HL-60 (cell line): ENCODE data around the gene FPGS.

Experiments used
- DNase-seq, 2 experiments: peaks; one replicate each; pipeline ENCODE4 v3.0.0-alpha.2; 2010 to 2020; ENCODE audit warnings: low read depth in 1 of 2, low spot score in 1 of 2
- H3K27ac ChIP-seq: fragments of 250-450 bp; sonication (Bioruptor Pico); replicated peaks from 2 replicates; pipeline ENCODE4 v1.5.1; 2020; ENCODE audit warnings: mild to moderate bottlenecking, moderate library complexity
- H3K27me3 ChIP-seq: fragments of 250-450 bp; sonication (Bioruptor Pico); 2 replicates; pipeline ENCODE4 v1.5.1; 2021; ENCODE audit warnings: mild to moderate bottlenecking, moderate library complexity; ENCODE audit not compliant: insufficient read depth, poor library complexity, severe bottlenecking
- H3K4me3 ChIP-seq: replicated peaks from 2 replicates; pipeline ENCODE4 v1.5.1; 2011; ENCODE audit warnings: mild to moderate bottlenecking, control low read depth, low read length; ENCODE audit not compliant: insufficient read depth
- GABPA ChIP-seq: IDR thresholded peaks from 2 replicates; pipeline ENCODE4 v1.6.1; 2012; ENCODE audit warnings: low read depth
- POLR2AphosphoS5 ChIP-seq: IDR thresholded peaks from 2 replicates; pipeline ENCODE4 v1.6.1; 2012; ENCODE audit warnings: low read depth
- SPI1 ChIP-seq: IDR thresholded peaks from 2 replicates; pipeline ENCODE4 v1.6.1; 2012; ENCODE audit warnings: low read depth, mild to moderate bottlenecking, borderline replicate concordance
- long read RNA-seq: library from polyadenylated mRNA; unstranded; transcript quantifications from one replicate; pipeline ENCODE4 v2.0.0, GENCODE V29; 2020
- TF ChIP-seq, protein P1 (sequence below): IDR thresholded peaks from 2 replicates; pipeline ENCODE4 v1.6.1; 2012; ENCODE audit warnings: low read depth; ENCODE audit not compliant: insufficient replicate concordance
- TF ChIP-seq, protein P2 (sequence below): IDR thresholded peaks from one replicate; pipeline ENCODE4 v1.5.1; 2011; ENCODE audit warnings: low read length, control low read depth, inconsistent platforms; ENCODE audit not compliant: insufficient read depth

Gene FPGS, protein sequence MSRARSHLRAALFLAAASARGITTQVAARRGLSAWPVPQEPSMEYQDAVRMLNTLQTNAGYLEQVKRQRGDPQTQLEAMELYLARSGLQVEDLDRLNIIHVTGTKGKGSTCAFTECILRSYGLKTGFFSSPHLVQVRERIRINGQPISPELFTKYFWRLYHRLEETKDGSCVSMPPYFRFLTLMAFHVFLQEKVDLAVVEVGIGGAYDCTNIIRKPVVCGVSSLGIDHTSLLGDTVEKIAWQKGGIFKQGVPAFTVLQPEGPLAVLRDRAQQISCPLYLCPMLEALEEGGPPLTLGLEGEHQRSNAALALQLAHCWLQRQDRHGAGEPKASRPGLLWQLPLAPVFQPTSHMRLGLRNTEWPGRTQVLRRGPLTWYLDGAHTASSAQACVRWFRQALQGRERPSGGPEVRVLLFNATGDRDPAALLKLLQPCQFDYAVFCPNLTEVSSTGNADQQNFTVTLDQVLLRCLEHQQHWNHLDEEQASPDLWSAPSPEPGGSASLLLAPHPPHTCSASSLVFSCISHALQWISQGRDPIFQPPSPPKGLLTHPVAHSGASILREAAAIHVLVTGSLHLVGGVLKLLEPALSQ
- long read RNA-seq, transcript FPGS-203 (15 exons, 2,279 nt): major isoform, 979 of 1,170 reads
- long read RNA-seq, transcript FPGS-201 (15 exons, 2,278 nt): minor isoform, 37 of 1,170 reads
- long read RNA-seq, partial matches to known transcripts: 27 of 1,170 reads
- long read RNA-seq, other reads (novel, unspliced or antisense): 119 of 1,170 reads

DNA sequence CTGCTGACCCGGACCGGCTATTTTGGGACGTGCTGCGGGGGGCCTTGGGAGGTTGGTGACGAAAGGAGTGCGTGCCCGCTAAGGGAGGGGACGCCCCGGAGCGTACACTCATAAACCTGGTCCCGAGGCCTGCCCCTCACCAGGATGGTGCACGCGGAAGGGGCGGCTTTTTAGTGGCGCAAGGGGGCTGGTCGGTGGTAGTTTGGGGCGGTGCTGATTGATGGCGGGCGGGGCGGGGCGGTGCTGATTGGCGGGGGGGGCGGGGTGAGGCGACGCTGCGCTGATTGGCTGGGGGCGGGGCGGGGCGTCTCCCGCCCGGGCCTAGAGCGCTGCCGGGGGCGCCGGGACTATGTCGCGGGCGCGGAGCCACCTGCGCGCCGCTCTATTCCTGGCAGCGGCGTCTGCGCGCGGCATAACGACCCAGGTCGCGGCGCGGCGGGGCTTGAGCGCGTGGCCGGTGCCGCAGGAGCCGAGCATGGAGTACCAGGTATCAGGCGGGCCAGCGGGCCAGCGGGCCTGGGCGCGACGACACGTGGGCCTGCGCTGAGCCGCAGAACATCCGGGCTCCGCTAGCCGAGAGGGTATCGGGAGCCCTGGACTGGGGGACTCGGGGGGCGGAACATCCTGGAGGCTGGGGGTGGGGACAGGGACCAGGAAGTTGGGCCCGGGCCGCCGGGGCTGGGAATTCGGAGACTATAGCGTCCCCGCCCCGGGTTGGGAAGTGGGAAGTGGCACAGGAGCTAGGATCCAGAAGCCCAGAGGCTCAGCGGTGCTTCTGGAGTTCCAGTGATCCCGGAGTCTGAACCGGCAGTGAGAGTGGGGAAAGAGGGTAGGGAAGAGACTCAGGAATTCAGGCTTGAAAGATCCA, at the start of gene FPGS:
Gene FPGS (plus strand): TSS at position 307 of the 868 bp plus-strand sequence. CDS start 43 bp downstream, at position 350.
- Histone ChIP-seq H3K27me3 (no peaks in the 10 kb centered on the region), H3K4me3 (peak within 1 kb of the TSS; percentile 92), H3K27ac (peak within 1 kb of the TSS; percentile 82)
- DNase-seq: peak; percentile 82 to 85
- peak; percentile 53; the same call in 1 of the 2 replicates for TF ChIP-seq GABPA
- TF ChIP-seq, protein P1, sequence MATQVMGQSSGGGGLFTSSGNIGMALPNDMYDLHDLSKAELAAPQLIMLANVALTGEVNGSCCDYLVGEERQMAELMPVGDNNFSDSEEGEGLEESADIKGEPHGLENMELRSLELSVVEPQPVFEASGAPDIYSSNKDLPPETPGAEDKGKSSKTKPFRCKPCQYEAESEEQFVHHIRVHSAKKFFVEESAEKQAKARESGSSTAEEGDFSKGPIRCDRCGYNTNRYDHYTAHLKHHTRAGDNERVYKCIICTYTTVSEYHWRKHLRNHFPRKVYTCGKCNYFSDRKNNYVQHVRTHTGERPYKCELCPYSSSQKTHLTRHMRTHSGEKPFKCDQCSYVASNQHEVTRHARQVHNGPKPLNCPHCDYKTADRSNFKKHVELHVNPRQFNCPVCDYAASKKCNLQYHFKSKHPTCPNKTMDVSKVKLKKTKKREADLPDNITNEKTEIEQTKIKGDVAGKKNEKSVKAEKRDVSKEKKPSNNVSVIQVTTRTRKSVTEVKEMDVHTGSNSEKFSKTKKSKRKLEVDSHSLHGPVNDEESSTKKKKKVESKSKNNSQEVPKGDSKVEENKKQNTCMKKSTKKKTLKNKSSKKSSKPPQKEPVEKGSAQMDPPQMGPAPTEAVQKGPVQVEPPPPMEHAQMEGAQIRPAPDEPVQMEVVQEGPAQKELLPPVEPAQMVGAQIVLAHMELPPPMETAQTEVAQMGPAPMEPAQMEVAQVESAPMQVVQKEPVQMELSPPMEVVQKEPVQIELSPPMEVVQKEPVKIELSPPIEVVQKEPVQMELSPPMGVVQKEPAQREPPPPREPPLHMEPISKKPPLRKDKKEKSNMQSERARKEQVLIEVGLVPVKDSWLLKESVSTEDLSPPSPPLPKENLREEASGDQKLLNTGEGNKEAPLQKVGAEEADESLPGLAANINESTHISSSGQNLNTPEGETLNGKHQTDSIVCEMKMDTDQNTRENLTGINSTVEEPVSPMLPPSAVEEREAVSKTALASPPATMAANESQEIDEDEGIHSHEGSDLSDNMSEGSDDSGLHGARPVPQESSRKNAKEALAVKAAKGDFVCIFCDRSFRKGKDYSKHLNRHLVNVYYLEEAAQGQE: no peak
- TF ChIP-seq POLR2AphosphoS5: peak; percentile 75; the same call in 1 of the 2 replicates

DNA sequence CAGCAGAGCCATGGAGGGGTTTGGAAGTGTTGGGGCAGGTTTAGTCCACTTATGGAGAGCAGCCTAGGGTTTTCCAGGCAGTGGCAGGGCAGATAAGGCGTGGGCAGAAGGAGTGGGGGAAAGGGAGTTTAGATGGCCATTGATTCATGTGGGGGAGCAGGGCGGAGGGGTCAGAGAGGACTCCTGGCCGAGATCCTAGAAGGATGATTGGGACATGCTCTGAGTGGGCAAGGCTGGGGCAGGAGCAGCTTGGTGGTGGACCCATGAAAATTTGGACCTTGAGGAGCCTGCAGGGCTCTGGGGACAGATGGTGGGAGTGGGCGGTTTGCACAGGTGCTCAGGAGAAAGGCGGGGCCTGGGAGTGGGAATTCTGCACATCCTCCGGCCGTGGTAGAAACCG, 49.5 kb upstream of the FPGS start:
- DNase-seq: no peak
- Histone ChIP-seq H3K27me3 (no peaks in the 10 kb centered on the region), H3K27ac (no peak overlapping the region), H3K4me3 (no peak overlapping the region)
- TF ChIP-seq, protein P1: no peak
- TF ChIP-seq SPI1: no peak
- no peak for TF ChIP-seq POLR2AphosphoS5
- no peak for TF ChIP-seq GABPA
- TF ChIP-seq, protein P2, sequence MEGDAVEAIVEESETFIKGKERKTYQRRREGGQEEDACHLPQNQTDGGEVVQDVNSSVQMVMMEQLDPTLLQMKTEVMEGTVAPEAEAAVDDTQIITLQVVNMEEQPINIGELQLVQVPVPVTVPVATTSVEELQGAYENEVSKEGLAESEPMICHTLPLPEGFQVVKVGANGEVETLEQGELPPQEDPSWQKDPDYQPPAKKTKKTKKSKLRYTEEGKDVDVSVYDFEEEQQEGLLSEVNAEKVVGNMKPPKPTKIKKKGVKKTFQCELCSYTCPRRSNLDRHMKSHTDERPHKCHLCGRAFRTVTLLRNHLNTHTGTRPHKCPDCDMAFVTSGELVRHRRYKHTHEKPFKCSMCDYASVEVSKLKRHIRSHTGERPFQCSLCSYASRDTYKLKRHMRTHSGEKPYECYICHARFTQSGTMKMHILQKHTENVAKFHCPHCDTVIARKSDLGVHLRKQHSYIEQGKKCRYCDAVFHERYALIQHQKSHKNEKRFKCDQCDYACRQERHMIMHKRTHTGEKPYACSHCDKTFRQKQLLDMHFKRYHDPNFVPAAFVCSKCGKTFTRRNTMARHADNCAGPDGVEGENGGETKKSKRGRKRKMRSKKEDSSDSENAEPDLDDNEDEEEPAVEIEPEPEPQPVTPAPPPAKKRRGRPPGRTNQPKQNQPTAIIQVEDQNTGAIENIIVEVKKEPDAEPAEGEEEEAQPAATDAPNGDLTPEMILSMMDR: no peak

DNA sequence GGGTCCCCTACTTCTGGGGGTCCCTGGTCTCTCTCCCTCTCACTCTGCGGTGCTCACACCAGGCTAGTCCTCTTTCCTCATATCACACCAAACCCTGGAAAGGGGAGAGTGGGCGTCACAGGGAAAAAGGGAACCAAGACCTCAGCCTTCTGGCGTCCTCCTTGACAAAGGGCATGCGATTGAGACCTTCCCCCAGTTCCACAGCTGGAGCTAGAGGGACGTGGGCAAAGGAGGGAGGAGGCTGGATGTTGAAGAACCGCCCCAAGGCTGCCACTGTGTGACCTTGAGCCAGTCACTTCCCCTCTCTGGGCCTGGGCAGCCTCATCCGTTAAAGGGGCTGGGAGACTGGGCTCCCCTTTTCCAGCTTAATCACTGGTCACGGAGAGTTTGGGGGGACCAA, 49.1 kb upstream of the FPGS start:
- no peak overlapping the region for H3K27ac ChIP-seq
- DNase-seq: no peak
- no peaks in the 10 kb centered on the region for H3K27me3 ChIP-seq
- no peak overlapping the region for H3K4me3 ChIP-seq
- TF ChIP-seq GABPA (no peak), POLR2AphosphoS5 (no peak), SPI1 (no peak)
- TF ChIP-seq, protein P2: no peak
- TF ChIP-seq, protein P1: no peak
